ENCODE data around the gene NUTF2.

The NUTF2 gene

DNA sequence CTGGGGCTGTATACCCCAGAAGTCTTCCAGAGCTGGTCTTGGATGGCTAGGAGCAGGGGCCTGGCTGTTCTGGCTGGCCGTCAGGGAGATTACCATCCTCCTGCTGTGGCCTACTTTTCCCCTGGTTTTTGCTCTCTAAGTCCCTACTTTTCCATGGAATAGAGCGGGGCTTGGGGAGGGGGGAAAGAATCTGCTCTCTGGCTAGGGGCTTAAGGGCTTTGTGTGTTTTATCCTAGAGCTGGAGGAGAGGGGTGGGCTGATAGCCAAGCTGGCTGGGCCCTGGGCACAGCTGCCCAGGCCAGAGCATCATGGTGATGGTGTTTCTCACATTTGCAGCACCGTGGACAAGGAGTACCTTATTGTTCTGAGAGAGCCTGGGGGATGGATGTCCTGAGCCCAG, 41.6 kb downstream of the NUTF2 start:
- no peak overlapping the region for H3K23ac ChIP-seq (ENCODE audit: low read length in 2 of 2)
- no peaks in the 10 kb centered on the region for H3K9me3 ChIP-seq (ENCODE audit: control insufficient read depth, low read length)
- no peak overlapping the region for H3K4ac ChIP-seq (ENCODE audit: low read depth in 1 of 2, low read length in 2 of 2)
- peak overlapping the region; percentile 20 for H2BK5ac ChIP-seq (ENCODE audit: low read depth, low read length, poor library complexity, severe bottlenecking)
- no peak overlapping the region for H3K18ac ChIP-seq (ENCODE audit: low read depth in 1 of 2, low read length in 2 of 2)
- H4K8ac ChIP-seq (ENCODE audit: low read length), result no peak overlapping the region
- H3K9ac ChIP-seq (ENCODE audit: low read length), result no peak overlapping the region
- H3K79me1 ChIP-seq (replicated peaks; ENCODE audit: low read length, poor library complexity, severe bottlenecking), result peaks cover 10% of the 10 kb centered on the region
- no peak for DNase-seq
- H2AK5ac ChIP-seq (ENCODE audit: low read length, severe bottlenecking), result no peak overlapping the region
- no peak overlapping the region for H2BK120ac ChIP-seq (ENCODE audit: low read depth, low read length)
- H3K36me3 ChIP-seq (ENCODE audit: control insufficient read depth in 1 of 2, insufficient read depth in 2 of 2, low read depth in 1 of 2, low read length in 2 of 2), result peaks cover 12 to 44% of the 10 kb centered on the region in 2 experiments
- H4K91ac ChIP-seq (ENCODE audit: low read length), result no peak overlapping the region
- H3K4me3 ChIP-seq (ENCODE audit: insufficient read depth in 1 of 2, low read depth in 1 of 2, low read length in 2 of 2), result no peak overlapping the region
- no peak overlapping the region for H2BK12ac ChIP-seq (ENCODE audit: low read length in 2 of 2)
- H3K4me1 ChIP-seq (ENCODE audit: control insufficient read depth, insufficient read depth, low read depth, low read length), result peaks cover 11% of the 10 kb centered on the region
- H3K27me3 ChIP-seq (ENCODE audit: control insufficient read depth in 1 of 2, insufficient read depth in 1 of 2, low read length in 2 of 2), result no peaks in the 10 kb centered on the region
- H3K27ac ChIP-seq (ENCODE audit: low read length, poor library complexity, severe bottlenecking), result no peak overlapping the region
- H2AFZ ChIP-seq (ENCODE audit: low read depth, low read length), result no peak overlapping the region
- no peak overlapping the region for H3K4me2 ChIP-seq (ENCODE audit: low read length, poor library complexity, severe bottlenecking)
- 75% methylated on average over 1 of the region's 3 CpGs for WGBS
- H3K14ac ChIP-seq (ENCODE audit: low read length in 2 of 2), result no peak overlapping the region
- no peak overlapping the region for H2BK15ac ChIP-seq (ENCODE audit: low read depth, poor library complexity, severe bottlenecking)

DNA sequence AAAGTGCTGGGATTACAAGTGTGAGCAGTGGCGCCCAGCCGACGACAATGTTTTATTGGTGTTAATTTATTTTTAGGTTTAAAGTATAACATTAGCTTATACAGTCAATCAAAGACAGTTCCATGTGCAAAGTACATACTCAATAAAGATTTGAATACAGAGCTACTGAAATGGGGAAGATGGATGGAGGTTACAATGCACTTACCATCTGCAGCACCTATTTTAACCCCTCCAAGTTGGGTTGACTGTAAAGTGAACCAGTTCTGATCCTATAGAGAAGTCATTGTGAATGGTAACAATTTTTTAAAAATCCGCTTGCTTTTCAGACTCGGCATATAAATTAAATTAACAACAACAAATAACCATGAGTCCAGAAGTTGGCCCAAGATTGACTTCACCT, 45.6 kb downstream of the NUTF2 start:
- Histone ChIP-seq H3K27ac (ENCODE audit: low read length, poor library complexity, severe bottlenecking) (no peak overlapping the region), H3K27me3 (ENCODE audit: control insufficient read depth in 1 of 2, insufficient read depth in 1 of 2, low read length in 2 of 2) (no peaks in the 10 kb centered on the region), H2BK120ac (ENCODE audit: low read depth, low read length) (no peak overlapping the region), H2AK5ac (ENCODE audit: low read length, severe bottlenecking) (no peak overlapping the region), H3K23ac (ENCODE audit: low read length in 2 of 2) (no peak overlapping the region), H2AFZ (ENCODE audit: low read depth, low read length) (no peak overlapping the region), H3K4me3 (ENCODE audit: insufficient read depth in 1 of 2, low read depth in 1 of 2, low read length in 2 of 2) (peak overlapping the region in 1 of 2 experiments; percentile 81), H3K14ac (ENCODE audit: low read length in 2 of 2) (no peak overlapping the region), H3K79me1 (replicated peaks; ENCODE audit: low read length, poor library complexity, severe bottlenecking) (peaks cover 7% of the 10 kb centered on the region), H4K91ac (ENCODE audit: low read length) (no peak overlapping the region), H3K36me3 (ENCODE audit: control insufficient read depth in 1 of 2, insufficient read depth in 2 of 2, low read depth in 1 of 2, low read length in 2 of 2) (peaks cover 0 to 7% of the 10 kb centered on the region in 2 experiments), H3K9ac (ENCODE audit: low read length) (peak overlapping the region; percentile 87), H4K8ac (ENCODE audit: low read length) (no peak overlapping the region), H2BK15ac (ENCODE audit: low read depth, poor library complexity, severe bottlenecking) (no peak overlapping the region), H3K4me1 (ENCODE audit: control insufficient read depth, insufficient read depth, low read depth, low read length) (peaks cover 8% of the 10 kb centered on the region), H2BK5ac (ENCODE audit: low read depth, low read length, poor library complexity, severe bottlenecking) (no peak overlapping the region), H3K4ac (ENCODE audit: low read depth in 1 of 2, low read length in 2 of 2) (no peak overlapping the region), H3K18ac (ENCODE audit: low read depth in 1 of 2, low read length in 2 of 2) (no peak overlapping the region), H3K9me3 (ENCODE audit: control insufficient read depth, low read length) (no peaks in the 10 kb centered on the region), H3K4me2 (ENCODE audit: low read length, poor library complexity, severe bottlenecking) (peak overlapping the region; percentile 72), H2BK12ac (ENCODE audit: low read length in 2 of 2) (no peak overlapping the region)
- WGBS, result 82% methylated on average over 2 of the region's 5 CpGs
- DNase-seq, result no peak

DNA sequence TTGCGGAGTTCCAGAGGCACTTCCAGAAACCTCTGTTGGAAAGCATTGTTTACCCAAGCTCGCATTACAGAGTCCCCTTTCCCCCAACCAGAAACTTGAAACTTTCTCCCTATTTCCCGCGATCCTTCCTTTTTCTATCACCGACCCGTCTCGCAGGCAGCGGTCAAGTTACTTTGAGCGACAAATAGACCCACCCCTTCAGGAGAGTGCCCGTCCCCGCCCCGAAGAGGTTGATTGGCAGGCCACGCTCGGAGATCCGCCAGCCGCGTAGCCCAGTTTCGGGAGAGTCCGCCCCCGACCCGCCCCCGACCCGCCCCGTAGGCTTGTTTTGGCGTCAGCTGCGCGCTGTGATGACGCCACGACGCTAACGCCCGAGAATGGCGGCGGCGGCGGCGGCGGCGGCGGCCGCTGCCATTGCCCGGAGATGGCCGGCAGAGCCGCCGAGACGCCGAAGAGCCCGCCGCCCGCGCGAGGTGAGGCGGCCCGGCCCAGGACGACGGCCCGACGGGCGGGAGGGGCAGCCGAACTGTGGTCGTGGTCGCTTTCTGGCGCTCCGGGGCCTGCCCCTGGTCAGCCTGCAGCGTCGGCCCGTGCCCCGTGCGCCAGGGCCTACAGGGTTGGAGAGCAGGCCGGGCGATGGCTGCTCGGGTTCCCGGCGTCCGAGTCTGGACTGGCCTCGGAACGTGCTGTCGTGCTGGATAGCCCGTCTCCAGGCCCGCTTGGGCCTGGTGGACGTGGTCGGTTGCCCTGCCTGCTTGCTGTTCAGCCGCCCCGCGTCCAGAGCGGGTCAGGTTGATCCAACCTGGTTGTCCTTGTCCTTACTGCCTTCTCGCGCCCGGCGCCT, 46.4 kb downstream of the NUTF2 start, which contains the start of gene PSKH1:
Gene PSKH1 (plus strand): TSS at position 356 of the 844 bp plus-strand sequence. CDS start 15,496 bp downstream, outside the sequence.
- peaks cover 11% of the 10 kb centered on the region for H3K79me1 ChIP-seq (replicated peaks; ENCODE audit: low read length, poor library complexity, severe bottlenecking)
- peak within 1 kb of the TSS; percentile 63 for H3K27ac ChIP-seq (ENCODE audit: low read length, poor library complexity, severe bottlenecking)
- peak within 1 kb of the TSS; percentile 94 for H4K91ac ChIP-seq (ENCODE audit: low read length)
- peak within 1 kb of the TSS; percentile 76 for H2BK5ac ChIP-seq (ENCODE audit: low read depth, low read length, poor library complexity, severe bottlenecking)
- H2AFZ ChIP-seq (ENCODE audit: low read depth, low read length), result peak within 1 kb of the TSS; percentile 94
- peak within 1 kb of the TSS; percentile 79 for H2BK120ac ChIP-seq (ENCODE audit: low read depth, low read length)
- H2BK15ac ChIP-seq (ENCODE audit: low read depth, poor library complexity, severe bottlenecking), result peak within 1 kb of the TSS; percentile 67
- peak within 1 kb of the TSS in 1 of 2 experiments; percentile 99 for H3K14ac ChIP-seq (ENCODE audit: low read length in 2 of 2)
- no peaks in the 10 kb centered on the region for H3K9me3 ChIP-seq (ENCODE audit: control insufficient read depth, low read length)
- WGBS, result under 1% methylated on average over 83 of the region's 90 CpGs
- H2AK5ac ChIP-seq (ENCODE audit: low read length, severe bottlenecking), result peak within 1 kb of the TSS; percentile 65
- H3K27me3 ChIP-seq (ENCODE audit: control insufficient read depth in 1 of 2, insufficient read depth in 1 of 2, low read length in 2 of 2), result no peaks in the 10 kb centered on the region
- peaks cover 0 to 11% of the 10 kb centered on the region in 2 experiments for H3K36me3 ChIP-seq (ENCODE audit: control insufficient read depth in 1 of 2, insufficient read depth in 2 of 2, low read depth in 1 of 2, low read length in 2 of 2)
- peak within 1 kb of the TSS; percentile 92 to 97 for H3K18ac ChIP-seq (ENCODE audit: low read depth in 1 of 2, low read length in 2 of 2)
- peak; percentile 95 for DNase-seq
- peak within 1 kb of the TSS; percentile 83 to 91 for H3K4ac ChIP-seq (ENCODE audit: low read depth in 1 of 2, low read length in 2 of 2)
- H3K23ac ChIP-seq (ENCODE audit: low read length in 2 of 2), result peak within 1 kb of the TSS; percentile 90 to 93
- H3K4me1 ChIP-seq (ENCODE audit: control insufficient read depth, insufficient read depth, low read depth, low read length), result peaks cover 8% of the 10 kb centered on the region
- H3K4me3 ChIP-seq (ENCODE audit: insufficient read depth in 1 of 2, low read depth in 1 of 2, low read length in 2 of 2), result peak within 1 kb of the TSS; percentile 99 to 100
- H2BK12ac ChIP-seq (ENCODE audit: low read length in 2 of 2), result peak within 1 kb of the TSS in 1 of 2 experiments; percentile 71
- peak within 1 kb of the TSS; percentile 99 for H4K8ac ChIP-seq (ENCODE audit: low read length)
- H3K9ac ChIP-seq (ENCODE audit: low read length), result peak within 1 kb of the TSS; percentile 100
- H3K4me2 ChIP-seq (ENCODE audit: low read length, poor library complexity, severe bottlenecking), result peak within 1 kb of the TSS; percentile 78

DNA sequence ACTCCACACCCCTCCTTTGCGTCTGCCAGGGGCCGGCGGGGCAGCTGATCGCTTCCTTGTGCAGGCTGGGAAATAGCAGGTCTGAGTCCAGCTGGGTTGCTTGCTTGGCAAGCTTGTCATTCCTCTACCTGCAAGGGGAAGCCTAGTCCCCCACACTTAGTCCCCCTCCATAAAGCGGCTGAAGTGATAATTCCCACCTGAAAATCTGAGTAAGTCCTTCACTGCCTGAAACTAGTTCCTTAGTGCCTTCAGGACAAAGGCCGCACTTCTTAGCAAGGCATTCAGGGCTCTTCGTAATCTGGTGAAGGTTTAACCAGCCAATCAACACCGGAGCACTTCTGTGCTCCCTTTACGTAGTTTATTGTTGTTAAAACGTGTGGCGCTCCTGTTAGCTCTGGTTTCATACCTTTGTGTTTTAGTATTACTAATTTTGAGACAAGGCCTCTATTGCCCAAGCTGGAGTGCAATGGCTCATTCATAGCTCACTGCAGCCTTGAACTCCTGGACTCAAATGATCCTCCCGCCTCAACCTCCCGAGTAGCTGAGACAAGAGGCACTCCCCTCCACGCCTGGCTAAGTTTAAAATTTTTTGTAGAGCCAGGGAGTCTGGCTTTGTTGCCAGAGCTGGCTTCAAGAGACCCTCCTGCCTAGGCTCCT, 47.1 kb downstream of the NUTF2 start:
- H3K4me3 ChIP-seq (ENCODE audit: insufficient read depth in 1 of 2, low read depth in 1 of 2, low read length in 2 of 2), result peak overlapping the region; percentile 99 to 100
- peak overlapping the region; percentile 2 for H4K91ac ChIP-seq (ENCODE audit: low read length)
- H3K79me1 ChIP-seq (replicated peaks; ENCODE audit: low read length, poor library complexity, severe bottlenecking), result peaks cover 13% of the 10 kb centered on the region
- peak overlapping the region; percentile 94 for H2AFZ ChIP-seq (ENCODE audit: low read depth, low read length)
- peaks cover 0 to 6% of the 10 kb centered on the region in 2 experiments for H3K36me3 ChIP-seq (ENCODE audit: control insufficient read depth in 1 of 2, insufficient read depth in 2 of 2, low read depth in 1 of 2, low read length in 2 of 2)
- H3K23ac ChIP-seq (ENCODE audit: low read length in 2 of 2), result no peak overlapping the region
- no peaks in the 10 kb centered on the region for H3K27me3 ChIP-seq (ENCODE audit: control insufficient read depth in 1 of 2, insufficient read depth in 1 of 2, low read length in 2 of 2)
- peak overlapping the region; percentile 100 for H3K9ac ChIP-seq (ENCODE audit: low read length)
- H3K9me3 ChIP-seq (ENCODE audit: control insufficient read depth, low read length), result no peaks in the 10 kb centered on the region
- peak overlapping the region in 1 of 2 experiments; percentile 80 for H3K14ac ChIP-seq (ENCODE audit: low read length in 2 of 2)
- peak overlapping the region; percentile 78 for H3K4me2 ChIP-seq (ENCODE audit: low read length, poor library complexity, severe bottlenecking)
- peaks cover 8% of the 10 kb centered on the region for H3K4me1 ChIP-seq (ENCODE audit: control insufficient read depth, insufficient read depth, low read depth, low read length)
- DNase-seq, result no peak
- H2BK5ac ChIP-seq (ENCODE audit: low read depth, low read length, poor library complexity, severe bottlenecking), result no peak overlapping the region
- H3K4ac ChIP-seq (ENCODE audit: low read depth in 1 of 2, low read length in 2 of 2), result peak overlapping the region; percentile 15 to 83
- 47% methylated on average over 14 of the region's 14 CpGs for WGBS
- H2AK5ac ChIP-seq (ENCODE audit: low read length, severe bottlenecking), result peak overlapping the region; percentile 65
- H2BK120ac ChIP-seq (ENCODE audit: low read depth, low read length), result no peak overlapping the region
- H3K18ac ChIP-seq (ENCODE audit: low read depth in 1 of 2, low read length in 2 of 2), result peak overlapping the region; percentile 4 to 97
- H3K27ac ChIP-seq (ENCODE audit: low read length, poor library complexity, severe bottlenecking), result peak overlapping the region; percentile 63
- H4K8ac ChIP-seq (ENCODE audit: low read length), result peak overlapping the region; percentile 99
- no peak overlapping the region for H2BK12ac ChIP-seq (ENCODE audit: low read length in 2 of 2)
- no peak overlapping the region for H2BK15ac ChIP-seq (ENCODE audit: low read depth, poor library complexity, severe bottlenecking)
